ENCODE results near the gene NRP1. TPM values are rescaled to one million over a fixed set of nuclear protein-coding genes. Genes with fewer than 3 reads are reported as not detected.
"Not testable (repeated sequence)": the region's sequence is repeated elsewhere in the genome, so short reads cannot be mapped to it uniquely, and the experiment has no call there.

NRP1 gene
- total RNA-seq, 4 donors from 2014 or later = 17.7 to 47.0 (median 21.0) TPM

GRCh38 chr10:33228426-33228825, 106.0 kb downstream of the NRP1 start:
- TF ChIP-seq CTCF (IDR thresholded peaks at IDR 0.05) (no peak), POLR2A (IDR thresholded peaks at IDR 0.05) (no peak)
- Histone ChIP-seq H3K27me3 (no peaks in the 10 kb centered on the region), H3K4me1 (no peaks in the 10 kb centered on the region), H3K36me3 (peaks cover 0 to 11% (median 0%) of the 10 kb centered on the region in 3 donors), H3K9me3 (no peaks in the 10 kb centered on the region), H3K4me3 (no peak overlapping the region), H3K27ac (no peak overlapping the region)
- DNase-seq = no peak

GRCh38 chr10:33227489-33227888, 107.0 kb downstream of the NRP1 start:
- no peaks in the 10 kb centered on the region for H3K27me3 ChIP-seq
- H3K27ac ChIP-seq = no peak overlapping the region
- no peaks in the 10 kb centered on the region for H3K4me1 ChIP-seq
- no peaks in the 10 kb centered on the region for H3K9me3 ChIP-seq
- peaks cover 0 to 11% (median 0%) of the 10 kb centered on the region in 3 donors for H3K36me3 ChIP-seq
- no peak overlapping the region for H3K4me3 ChIP-seq
- TF ChIP-seq CTCF (IDR thresholded peaks at IDR 0.05) = no peak
- TF ChIP-seq POLR2A (IDR thresholded peaks at IDR 0.05) = no peak
- DNase-seq = no peak

GRCh38 chr10:33224251-33224965, 110.1 kb downstream of the NRP1 start:
- no peaks in the 10 kb centered on the region for H3K4me1 ChIP-seq
- H3K36me3 ChIP-seq = peaks cover 0 to 19% (median 0%) of the 10 kb centered on the region in 3 donors
- TF ChIP-seq CTCF (IDR thresholded peaks at IDR 0.05) (no peak), POLR2A (IDR thresholded peaks at IDR 0.05) (no peak)
- no peaks in the 10 kb centered on the region for H3K9me3 ChIP-seq
- no peak overlapping the region for H3K4me3 ChIP-seq
- no peak overlapping the region for H3K27ac ChIP-seq
- no peak for DNase-seq
- H3K27me3 ChIP-seq = no peaks in the 10 kb centered on the region

GRCh38 chr10:33223326-33224000, 111.0 kb downstream of the NRP1 start:
- Histone ChIP-seq H3K27me3 (no peaks in the 10 kb centered on the region), H3K36me3 (peaks cover 0 to 21% (median 0%) of the 10 kb centered on the region in 3 donors), H3K27ac (no peak overlapping the region), H3K4me1 (no peaks in the 10 kb centered on the region), H3K9me3 (no peaks in the 10 kb centered on the region), H3K4me3 (no peak overlapping the region)
- no peak for DNase-seq
- no peak for TF ChIP-seq POLR2A (IDR thresholded peaks at IDR 0.05)
- no peak for TF ChIP-seq CTCF (IDR thresholded peaks at IDR 0.05)

- not testable (repeated sequence) for H3K4me3 ChIP-seq, H3K27me3 ChIP-seq, H3K9me3 ChIP-seq, H3K27ac ChIP-seq, DNase-seq, H3K4me1 ChIP-seq
- H3K36me3 ChIP-seq = peaks cover 0 to 21% (median 0%) of the 10 kb centered on the region in 3 donors
Measured at GRCh38 chr10:33222304-33222703, 112.2 kb downstream of the NRP1 start.

GRCh38 chr10:33217854-33218253, 116.6 kb downstream of the NRP1 start:
- H3K4me3 ChIP-seq = no peak overlapping the region
- TF ChIP-seq CTCF (IDR thresholded peaks at IDR 0.05) (no peak), POLR2A (IDR thresholded peaks at IDR 0.05) (no peak)
- no peaks in the 10 kb centered on the region for H3K4me1 ChIP-seq
- H3K27ac ChIP-seq = no peak overlapping the region
- H3K27me3 ChIP-seq = no peaks in the 10 kb centered on the region
- peaks cover 0 to 17% (median 0%) of the 10 kb centered on the region in 3 donors for H3K36me3 ChIP-seq
- no peak for DNase-seq
- H3K9me3 ChIP-seq = no peaks in the 10 kb centered on the region

Measured in Peyer's patch (tissue), 4 donors.